ENCODE data around the gene ITGB5. TPM values are rescaled to one million over a fixed set of nuclear protein-coding genes. Genes with fewer than 3 reads are reported as not detected.

The ITGB5 gene
- total RNA-seq, 1 experiment from 2014 or later = 146 TPM

DNA sequence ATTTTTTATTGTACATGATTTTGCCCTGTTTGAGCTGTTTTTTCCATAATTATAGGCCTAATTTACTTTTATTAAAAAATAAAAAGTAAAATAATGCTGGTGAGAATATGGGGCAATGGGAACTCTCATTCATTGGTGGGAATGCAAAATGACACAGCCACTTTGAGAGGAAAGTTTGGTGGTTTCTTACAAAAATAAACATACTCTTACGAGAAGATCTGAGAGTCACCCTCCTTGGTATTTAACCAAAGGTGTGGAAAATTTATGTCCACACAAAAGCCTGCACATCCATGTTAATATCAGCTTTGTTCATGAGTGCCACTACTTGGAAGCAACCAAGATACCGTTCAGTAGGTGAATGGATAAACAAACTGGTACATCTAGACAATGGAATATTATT is 37.6 kb upstream of the ITGB5 start:
- Mint-ChIP-seq H3K4me3 (no peak overlapping the region), H3K27ac (no peak overlapping the region), H3K27me3 (ENCODE audit: low read depth) (no peaks in the 10 kb centered on the region; the same call in 1 of the 2 replicates), H3K4me1 (no peaks in the 10 kb centered on the region), H3K9me3 (no peaks in the 10 kb centered on the region), H3K36me3 (ENCODE audit: insufficient read depth in 1 of 3, low read depth in 3 of 3) (no peaks in the 10 kb centered on the region)
- H3K18ac ChIP-seq (ENCODE audit: insufficient read length, low read depth, low read length) = no peak overlapping the region
- no peaks in the 10 kb centered on the region for H3K9me3 ChIP-seq (ENCODE audit: control insufficient read depth, low read depth, low read length)
- H3K79me1 ChIP-seq (ENCODE audit: insufficient read depth, low read depth, low read length, poor library complexity, severe bottlenecking) = no peaks in the 10 kb centered on the region
- H3K27ac ChIP-seq (ENCODE audit: insufficient read length, low read depth, low read length) = no peak overlapping the region
- H2AFZ ChIP-seq (ENCODE audit: low read length) = no peak overlapping the region
- no peak overlapping the region for H4K5ac ChIP-seq (ENCODE audit: insufficient read length, low read depth, low read length)
- DNase-seq = no peak
- H3K79me2 ChIP-seq (ENCODE audit: insufficient read depth, low read length) = no peaks in the 10 kb centered on the region
- TF ChIP-seq, protein P1, sequence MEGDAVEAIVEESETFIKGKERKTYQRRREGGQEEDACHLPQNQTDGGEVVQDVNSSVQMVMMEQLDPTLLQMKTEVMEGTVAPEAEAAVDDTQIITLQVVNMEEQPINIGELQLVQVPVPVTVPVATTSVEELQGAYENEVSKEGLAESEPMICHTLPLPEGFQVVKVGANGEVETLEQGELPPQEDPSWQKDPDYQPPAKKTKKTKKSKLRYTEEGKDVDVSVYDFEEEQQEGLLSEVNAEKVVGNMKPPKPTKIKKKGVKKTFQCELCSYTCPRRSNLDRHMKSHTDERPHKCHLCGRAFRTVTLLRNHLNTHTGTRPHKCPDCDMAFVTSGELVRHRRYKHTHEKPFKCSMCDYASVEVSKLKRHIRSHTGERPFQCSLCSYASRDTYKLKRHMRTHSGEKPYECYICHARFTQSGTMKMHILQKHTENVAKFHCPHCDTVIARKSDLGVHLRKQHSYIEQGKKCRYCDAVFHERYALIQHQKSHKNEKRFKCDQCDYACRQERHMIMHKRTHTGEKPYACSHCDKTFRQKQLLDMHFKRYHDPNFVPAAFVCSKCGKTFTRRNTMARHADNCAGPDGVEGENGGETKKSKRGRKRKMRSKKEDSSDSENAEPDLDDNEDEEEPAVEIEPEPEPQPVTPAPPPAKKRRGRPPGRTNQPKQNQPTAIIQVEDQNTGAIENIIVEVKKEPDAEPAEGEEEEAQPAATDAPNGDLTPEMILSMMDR (conservative IDR thresholded peaks at IDR 0.05) = no peak
- no peaks in the 10 kb centered on the region for H3K27me3 ChIP-seq (ENCODE audit: insufficient read depth, low read length)
- H3K4me2 ChIP-seq (ENCODE audit: insufficient read depth, insufficient read length, low read length) = no peak overlapping the region
- no peak overlapping the region for H3K9ac ChIP-seq (ENCODE audit: extremely low read depth, insufficient read length, low read length)
- H3K23me2 ChIP-seq (ENCODE audit: insufficient read length, low read depth, low read length, poor library complexity, severe bottlenecking) = no peaks in the 10 kb centered on the region
- H3K14ac ChIP-seq (ENCODE audit: insufficient read depth, low read length) = no peak overlapping the region
- WGBS (ENCODE audit: extremely low coverage, insufficient read length, low lambda C conversion rate) = no CpG with 5 or more reads among the region's 2 CpGs
- H2BK5ac ChIP-seq (ENCODE audit: insufficient read length, low read length) = no peak overlapping the region
- H2BK120ac ChIP-seq (ENCODE audit: low read depth, low read length, poor library complexity, severe bottlenecking) = no peak overlapping the region
- H4K91ac ChIP-seq (ENCODE audit: insufficient read length, low read depth, low read length) = no peak overlapping the region
- H2BK15ac ChIP-seq (ENCODE audit: low read depth, low read length) = no peak overlapping the region
- H3T11ph ChIP-seq (ENCODE audit: low read length) = no peak overlapping the region
- no peak overlapping the region for H2BK12ac ChIP-seq (ENCODE audit: insufficient read length, low read depth, low read length)
- no peak overlapping the region for H3K23ac ChIP-seq (ENCODE audit: insufficient read length, low read depth, low read length)
- no peaks in the 10 kb centered on the region for H3K4me1 ChIP-seq (ENCODE audit: insufficient read depth, low read length)
- H3K4ac ChIP-seq (ENCODE audit: low read depth, low read length) = no peak overlapping the region
- no peaks in the 10 kb centered on the region for H4K20me1 ChIP-seq (ENCODE audit: control insufficient read depth, insufficient read depth, insufficient read length)
- H3K56ac ChIP-seq (ENCODE audit: insufficient read length, low read depth, low read length) = no peak overlapping the region
- no peak overlapping the region for H2BK20ac ChIP-seq (ENCODE audit: low read depth, low read length, poor library complexity, severe bottlenecking)
- H2AK5ac ChIP-seq (ENCODE audit: insufficient read length, low read length) = no peak overlapping the region
- no peak overlapping the region for H4K8ac ChIP-seq (replicated peaks; ENCODE audit: insufficient read length, low read depth, low read length)
